Dendritic cell treated with granulocyte-macrophage colony-stimulating factor and Interleukin-4, amounts not matched to agents 40 ng/mL and 50 ng/mL, for 4 days (primary cell): Measurements from ENCODE around the gene AASS.
A peak's percentile ranks its signal among the peaks of the same experiment; 100 is the strongest.
"Not testable (repeated sequence)": the region's sequence is repeated elsewhere in the genome, so short reads cannot be mapped to it uniquely, and the experiment has no call there.

ENCODE experiments used
- H3K27ac Mint-ChIP-seq: one replicate; pipeline ENCODE4 v1.8.0; 2022; ENCODE audit warnings: mild to moderate bottlenecking, mixed read lengths
- H3K27me3 Mint-ChIP-seq: one replicate; pipeline ENCODE4 v1.8.0; 2022; ENCODE audit warnings: mild to moderate bottlenecking, mixed read lengths
- H3K36me3 Mint-ChIP-seq: one replicate; pipeline ENCODE4 v1.8.0; 2022; ENCODE audit warnings: low read depth, mixed read lengths
- H3K4me1 Mint-ChIP-seq: one replicate; pipeline ENCODE4 v1.8.0; 2022; ENCODE audit warnings: low read depth, mixed read lengths
- H3K4me3 Mint-ChIP-seq: one replicate; pipeline ENCODE4 v1.8.0; 2022; ENCODE audit warnings: mild to moderate bottlenecking, moderate library complexity, mixed read lengths
- H3K9me3 Mint-ChIP-seq: one replicate; pipeline ENCODE4 v1.8.0; 2022; ENCODE audit warnings: mixed read lengths
- intact Hi-C: fragments of 100-400 bp; cut with micrococcal nuclease; formaldehyde crosslinking; loops from one replicate; pipeline ENCODE4 v1.15.0; 2022

AASS gene

GRCh38 chr7:122137251-122138077 lies 6.6 kb downstream of the AASS start:
- no peaks in the 10 kb centered on the region for H3K9me3 Mint-ChIP-seq
- no peaks in the 10 kb centered on the region for H3K36me3 Mint-ChIP-seq
- H3K4me1 Mint-ChIP-seq: peaks cover 17% of the 10 kb centered on the region
- peak overlapping the region; percentile 64 for H3K4me3 Mint-ChIP-seq
- peak overlapping the region; percentile 18 for H3K27ac Mint-ChIP-seq
- intact Hi-C loops: no loop called here
- peaks cover 24% of the 10 kb centered on the region for H3K27me3 Mint-ChIP-seq

- Mint-ChIP-seq H3K27ac (no peak overlapping the region), H3K4me3 (peak overlapping the region; percentile 64), H3K36me3 (no peaks in the 10 kb centered on the region), H3K27me3 (peaks cover 20% of the 10 kb centered on the region), H3K4me1 (peaks cover 17% of the 10 kb centered on the region), H3K9me3 (no peaks in the 10 kb centered on the region)
- intact Hi-C loops: no loop called here
Observed at GRCh38 chr7:122136639-122137245, 7.3 kb downstream of the AASS start.

- peaks cover 17% of the 10 kb centered on the region for H3K4me1 Mint-ChIP-seq
- intact Hi-C loops: no loop called here
- no peak overlapping the region for H3K27ac Mint-ChIP-seq
- no peaks in the 10 kb centered on the region for H3K36me3 Mint-ChIP-seq
- no peaks in the 10 kb centered on the region for H3K9me3 Mint-ChIP-seq
- peaks cover 14% of the 10 kb centered on the region for H3K27me3 Mint-ChIP-seq
- no peak overlapping the region for H3K4me3 Mint-ChIP-seq
Observed at GRCh38 chr7:122136078-122136477, 8.0 kb downstream of the AASS start.

GRCh38 chr7:122135275-122135674 lies 8.8 kb downstream of the AASS start:
- intact Hi-C loops: no loop called here

GRCh38 chr7:122134793-122135192 lies 9.3 kb downstream of the AASS start:
- intact Hi-C loops, H3K36me3 Mint-ChIP-seq, H3K4me3 Mint-ChIP-seq, H3K9me3 Mint-ChIP-seq, H3K27ac Mint-ChIP-seq: not testable (repeated sequence)
- Mint-ChIP-seq H3K4me1 (peaks cover 17% of the 10 kb centered on the region), H3K27me3 (peaks cover 14% of the 10 kb centered on the region)

More at GRCh38 chr7:122135275-122135674, 8.8 kb downstream of the AASS start:
- H3K4me3 Mint-ChIP-seq: no peak overlapping the region
- no peak overlapping the region for H3K27ac Mint-ChIP-seq
- no peaks in the 10 kb centered on the region for H3K9me3 Mint-ChIP-seq
- H3K27me3 Mint-ChIP-seq: peaks cover 14% of the 10 kb centered on the region
- no peaks in the 10 kb centered on the region for H3K36me3 Mint-ChIP-seq
- peaks cover 17% of the 10 kb centered on the region for H3K4me1 Mint-ChIP-seq

- H3K4me1 Mint-ChIP-seq: peaks cover 17% of the 10 kb centered on the region
- H3K27me3 Mint-ChIP-seq: peaks cover 13% of the 10 kb centered on the region
- H3K4me3 Mint-ChIP-seq: no peak overlapping the region
- no peak overlapping the region for H3K27ac Mint-ChIP-seq
- no peaks in the 10 kb centered on the region for H3K9me3 Mint-ChIP-seq
- no peaks in the 10 kb centered on the region for H3K36me3 Mint-ChIP-seq
- intact Hi-C loops: no loop called here
Observed at GRCh38 chr7:122133477-122133876, 10.6 kb downstream of the AASS start.

- Mint-ChIP-seq H3K4me3 (no peak overlapping the region), H3K27me3 (peaks cover 6% of the 10 kb centered on the region), H3K27ac (no peak overlapping the region), H3K36me3 (no peaks in the 10 kb centered on the region), H3K9me3 (no peaks in the 10 kb centered on the region), H3K4me1 (peaks cover 10% of the 10 kb centered on the region)
- intact Hi-C loops: no loop called here
Observed at GRCh38 chr7:122132341-122132740, 11.7 kb downstream of the AASS start.

GRCh38 chr7:122123746-122124145 lies 20.3 kb downstream of the AASS start:
- intact Hi-C loops: no loop called here
- Mint-ChIP-seq H3K27ac (no peak overlapping the region), H3K9me3 (no peaks in the 10 kb centered on the region), H3K27me3 (no peaks in the 10 kb centered on the region), H3K4me3 (no peak overlapping the region), H3K4me1 (no peaks in the 10 kb centered on the region), H3K36me3 (no peaks in the 10 kb centered on the region)

- no peak overlapping the region for H3K27ac Mint-ChIP-seq
- H3K9me3 Mint-ChIP-seq: no peaks in the 10 kb centered on the region
- intact Hi-C loops: no loop called here
Observed at GRCh38 chr7:122118757-122119156, 25.3 kb downstream of the AASS start.

GRCh38 chr7:122103064-122103463 lies 41.0 kb downstream of the AASS start:
- Mint-ChIP-seq H3K4me1 (no peaks in the 10 kb centered on the region), H3K27me3 (no peaks in the 10 kb centered on the region), H3K4me3 (no peak overlapping the region), H3K36me3 (no peaks in the 10 kb centered on the region), H3K27ac (no peak overlapping the region), H3K9me3 (peaks cover 28% of the 10 kb centered on the region)
- intact Hi-C loops: no loop called here

More at GRCh38 chr7:122118757-122119156, 25.3 kb downstream of the AASS start:
- H3K27me3 Mint-ChIP-seq: no peaks in the 10 kb centered on the region
- no peak overlapping the region for H3K4me3 Mint-ChIP-seq
- no peaks in the 10 kb centered on the region for H3K4me1 Mint-ChIP-seq
- no peaks in the 10 kb centered on the region for H3K36me3 Mint-ChIP-seq

GRCh38 chr7:122100021-122100420 lies 44.0 kb downstream of the AASS start:
- Mint-ChIP-seq H3K27me3 (no peaks in the 10 kb centered on the region), H3K9me3 (peaks cover 10% of the 10 kb centered on the region), H3K36me3 (no peaks in the 10 kb centered on the region), H3K4me1 (no peaks in the 10 kb centered on the region), H3K4me3 (no peak overlapping the region), H3K27ac (no peak overlapping the region)
- intact Hi-C loops: no loop called here

GRCh38 chr7:122095642-122096041 lies 48.4 kb downstream of the AASS start:
- Mint-ChIP-seq H3K36me3 (no peaks in the 10 kb centered on the region), H3K27ac (no peak overlapping the region), H3K27me3 (no peaks in the 10 kb centered on the region), H3K4me3 (no peak overlapping the region), H3K9me3 (no peaks in the 10 kb centered on the region), H3K4me1 (no peaks in the 10 kb centered on the region)
- intact Hi-C loops: loop anchor here (10.0 kb wide), 1 partner anchor 61 kb away; no protein-coding TSS in a partner anchor

GRCh38 chr7:122094549-122094948 lies 49.5 kb downstream of the AASS start:
- no peaks in the 10 kb centered on the region for H3K36me3 Mint-ChIP-seq
- no peaks in the 10 kb centered on the region for H3K9me3 Mint-ChIP-seq
- no peaks in the 10 kb centered on the region for H3K4me1 Mint-ChIP-seq
- H3K27ac Mint-ChIP-seq: no peak overlapping the region
- H3K4me3 Mint-ChIP-seq: no peak overlapping the region
- intact Hi-C loops: loop anchor here (10.0 kb wide), 1 partner anchor 60 kb away; no protein-coding TSS in a partner anchor
- no peaks in the 10 kb centered on the region for H3K27me3 Mint-ChIP-seq

- H3K27ac Mint-ChIP-seq: no peak overlapping the region
- no peaks in the 10 kb centered on the region for H3K4me1 Mint-ChIP-seq
- intact Hi-C loops: loop anchor here (2.0 to 10.0 kb wide), 2 partner anchors 58 to 436 kb away; no protein-coding TSS in a partner anchor
- H3K27me3 Mint-ChIP-seq: no peaks in the 10 kb centered on the region
- no peak overlapping the region for H3K4me3 Mint-ChIP-seq
- no peaks in the 10 kb centered on the region for H3K9me3 Mint-ChIP-seq
- no peaks in the 10 kb centered on the region for H3K36me3 Mint-ChIP-seq
Observed at GRCh38 chr7:122092964-122093797, 50.9 kb downstream of the AASS start.
